Hindlimb muscle (tissue), 1 donor: ENCODE measurements around the gene DCLK2. TPM values are rescaled to one million over a fixed set of nuclear protein-coding genes. Genes with fewer than 3 reads are reported as not detected.
A peak's percentile ranks its signal among the peaks of the same experiment; 100 is the strongest.

Source experiments
- DNase-seq: peaks from one replicate; pipeline ENCODE4 v3.0.0-alpha.2; 2013
- polyA plus RNA-seq: library from polyadenylated mRNA; unstranded; fragments of 120-200 nt; gene quantifications from one replicate; pipeline ENCODE4 v1.2.1, GENCODE V29; 2013; ENCODE audit not compliant: insufficient read length

Gene DCLK2
- polyA plus RNA-seq, 1 donor: 9.4 TPM

GRCh38 chr4:150070464-150071170, 7.6 kb upstream of the DCLK2 start:
- no peak for DNase-seq

- DNase-seq: no peak
Measured at GRCh38 chr4:150072471-150072870, 5.8 kb upstream of the DCLK2 start.

GRCh38 chr4:150072906-150073714, 5.1 kb upstream of the DCLK2 start:
- peak; percentile 32 for DNase-seq

- no peak for DNase-seq
Measured at GRCh38 chr4:150074064-150074463, 4.2 kb upstream of the DCLK2 start.

- peak; percentile 54 for DNase-seq
Measured at GRCh38 chr4:150078579-150079080, 385 bp downstream of the DCLK2 start.

- DNase-seq: peak; percentile 37
Measured at GRCh38 chr4:150079081-150079581, 886 bp downstream of the DCLK2 start.

GRCh38 chr4:150080337-150080736, 2.1 kb downstream of the DCLK2 start:
- DNase-seq: no peak

- DNase-seq: no peak
Measured at GRCh38 chr4:150080875-150081274, 2.6 kb downstream of the DCLK2 start.

GRCh38 chr4:150082241-150082640, 4.0 kb downstream of the DCLK2 start:
- no peak for DNase-seq

- DNase-seq: no peak
Measured at GRCh38 chr4:150087006-150087405, 8.8 kb downstream of the DCLK2 start.

- no peak for DNase-seq
Measured at GRCh38 chr4:150089732-150090131, 11.5 kb downstream of the DCLK2 start.

GRCh38 chr4:150090836-150091235, 12.6 kb downstream of the DCLK2 start:
- no peak for DNase-seq

- no peak for DNase-seq
Measured at GRCh38 chr4:150094676-150095075, 16.4 kb downstream of the DCLK2 start.

- DNase-seq: no peak
Measured at GRCh38 chr4:150096625-150097024, 18.4 kb downstream of the DCLK2 start.

- DNase-seq: no peak
Measured at GRCh38 chr4:150098214-150098613, 20.0 kb downstream of the DCLK2 start.

- no peak for DNase-seq
Measured at GRCh38 chr4:150104404-150105027, 26.3 kb downstream of the DCLK2 start.

- DNase-seq: no peak
Measured at GRCh38 chr4:150106886-150107285, 28.6 kb downstream of the DCLK2 start.

GRCh38 chr4:150108691-150109090, 30.4 kb downstream of the DCLK2 start:
- no peak for DNase-seq

- no peak for DNase-seq
Measured at GRCh38 chr4:150114641-150115040, 36.4 kb downstream of the DCLK2 start.

- no peak for DNase-seq
Measured at GRCh38 chr4:150115851-150116250, 37.6 kb downstream of the DCLK2 start.

GRCh38 chr4:150116506-150116905, 38.3 kb downstream of the DCLK2 start:
- no peak for DNase-seq

- DNase-seq: peak; percentile 50
Measured at GRCh38 chr4:150117094-150117493, 38.8 kb downstream of the DCLK2 start.

- DNase-seq: no peak
Measured at GRCh38 chr4:150117629-150118028, 39.4 kb downstream of the DCLK2 start.
